Gastrocnemius medialis (tissue), 4 donors: ENCODE results near the gene RASA4B. TPM values are rescaled to one million over a fixed set of nuclear protein-coding genes. Genes with fewer than 3 reads are reported as not detected.
"Not testable (repeated sequence)": the region's sequence is repeated elsewhere in the genome, so short reads cannot be mapped to it uniquely, and the experiment has no call there.

Source experiments
- ATAC-seq, 2 donors: fragments of 150-250 bp; one replicate each; pipeline ENCODE4 v1.9.1; 2016
- DNase-seq, 2 donors: peaks; one replicate each; pipeline ENCODE4 v3.0.0-alpha.2; 2019
- H3K27ac ChIP-seq, 4 donors: fragments of 200-600 bp; sonication (generic); 1 replicate in 1 of 4; 2 replicates in 3 of 4; pipeline ENCODE4 v1.5.1; 2016 to 2018; ENCODE audit warnings: mild to moderate bottlenecking in 2 of 4, moderate library complexity in 1 of 4
- H3K27me3 ChIP-seq, 3 donors: fragments of 200-600 bp; sonication (generic) in 2 of 3; 1 replicate in 1 of 3; 2 replicates in 2 of 3; pipeline versions ENCODE4 v1.5.1 to v1.6.0; 2016 to 2019; ENCODE audit warnings: mild to moderate bottlenecking in 1 of 3, moderate library complexity in 1 of 3
- H3K36me3 ChIP-seq, 2 donors: fragments of 200-600 bp; sonication (generic) in 1 of 2; one replicate each; pipeline ENCODE4 v1.5.1; 2017 to 2018
- H3K4me1 ChIP-seq, 2 donors: fragments of 200-600 bp; sonication (generic) in 1 of 2; one replicate each; pipeline ENCODE4 v1.5.1; 2016 to 2017; ENCODE audit warnings: mild to moderate bottlenecking in 2 of 2
- H3K4me3 ChIP-seq, 4 donors: fragments of 200-600 bp; sonication (generic) in 3 of 4; 1 replicate in 1 of 4; 2 replicates in 3 of 4; pipeline ENCODE4 v1.5.1; 2016 to 2019; ENCODE audit warnings: mild to moderate bottlenecking in 2 of 4
- H3K9me3 ChIP-seq, 3 donors: fragments of 200-600 bp; sonication (generic) in 2 of 3; 1 replicate in 1 of 3; 2 replicates in 2 of 3; pipeline ENCODE4 v1.5.1; 2016 to 2019
- POLR2A ChIP-seq, 2 donors: fragments of 450-650 bp; IDR thresholded peaks; one replicate each; pipeline ENCODE4 v1.6.1; 2017; ENCODE audit warnings: antibody characterized with exemption in 2 of 2, mild to moderate bottlenecking in 2 of 2, moderate library complexity in 2 of 2
- in situ Hi-C, 4 donors: fragments of 200-750 bp; cut with MboI; loops; one replicate each; pipeline versions ENCODE4 v1.15.0 to v1.8.0; 2017; ENCODE audit warnings: low sequenced_read_pairs in 4 of 4
- intact Hi-C: fragments of 100-400 bp; cut with DNase I; formaldehyde crosslinking; loops from one replicate; pipeline ENCODE4 v1.15.1; 2023; ENCODE audit warnings: low total_unique reads
- total RNA-seq, 4 donors: library from RNA; depleted of rRNA; stranded (reverse); fragments of >200 nt; gene quantifications; one replicate each; pipeline versions ENCODE4 v1.1.0 to v1.2.3, GENCODE V29; 2016
- TF ChIP-seq, protein P1 (sequence below), 5 experiments: fragments of 450-650 bp in 3 of 5; fragments of 200-600 bp in 2 of 5; sonication (generic) in 2 of 5; IDR thresholded peaks in 4 of 5; conservative IDR thresholded peaks in 1 of 5; 1 replicate in 4 of 5; 2 replicates in 1 of 5; pipeline ENCODE4 v1.5.1; 2016 to 2019; ENCODE audit warnings: antibody characterized with exemption in 5 of 5, mild to moderate bottlenecking in 3 of 5, moderate library complexity in 3 of 5

The RASA4B gene
- total RNA-seq, 4 donors from 2014 or later, result 38.0 to 127 (median 86.0) TPM

GRCh38 chr7:102481962-102482361 is 35.6 kb downstream of the RASA4B start:
- DNase-seq, H3K36me3 ChIP-seq, H3K9me3 ChIP-seq, H3K27ac ChIP-seq, H3K4me3 ChIP-seq, H3K27me3 ChIP-seq, H3K4me1 ChIP-seq, in situ Hi-C loops, intact Hi-C loops, ATAC-seq: not testable (repeated sequence)

DNA sequence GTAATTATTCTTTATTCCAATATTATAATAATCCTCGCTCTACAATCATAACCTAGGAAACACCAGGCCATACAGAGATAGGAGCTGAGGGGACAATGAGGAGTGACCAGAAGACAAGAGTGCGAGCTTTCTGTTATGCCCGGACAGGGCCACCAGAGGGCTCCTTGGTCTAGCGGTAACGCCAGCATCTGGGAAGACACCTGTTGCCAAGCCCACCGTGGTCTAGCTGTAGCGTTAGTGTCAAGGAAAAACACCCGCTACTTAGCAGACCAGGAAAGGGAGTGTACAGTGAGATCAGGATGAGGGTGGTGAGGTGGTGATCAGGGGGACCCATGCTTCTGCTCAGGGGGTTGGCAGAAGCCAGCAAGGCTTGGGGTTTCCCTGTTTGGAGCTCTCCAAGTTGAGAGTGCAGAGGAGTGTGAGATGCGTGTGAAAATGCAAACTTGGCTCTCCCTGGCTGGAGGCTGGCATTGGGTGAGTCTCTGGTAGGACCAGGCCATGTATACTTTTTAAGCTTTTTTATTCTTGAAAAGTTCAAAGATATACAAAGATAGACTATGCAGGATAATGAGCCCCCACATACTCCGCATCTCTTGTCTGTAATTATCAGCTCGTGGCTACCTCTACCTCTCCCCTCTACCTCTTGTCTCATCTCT is 37.5 kb downstream of the RASA4B start:
- intact Hi-C loops, H3K9me3 ChIP-seq, H3K4me1 ChIP-seq, in situ Hi-C loops, H3K4me3 ChIP-seq, H3K27me3 ChIP-seq, H3K36me3 ChIP-seq: not testable (repeated sequence)
- H3K27ac ChIP-seq, result peak overlapping the region in 3 of 4 donors; percentile 34 to 54 (median 37)
- TF ChIP-seq, protein P1, sequence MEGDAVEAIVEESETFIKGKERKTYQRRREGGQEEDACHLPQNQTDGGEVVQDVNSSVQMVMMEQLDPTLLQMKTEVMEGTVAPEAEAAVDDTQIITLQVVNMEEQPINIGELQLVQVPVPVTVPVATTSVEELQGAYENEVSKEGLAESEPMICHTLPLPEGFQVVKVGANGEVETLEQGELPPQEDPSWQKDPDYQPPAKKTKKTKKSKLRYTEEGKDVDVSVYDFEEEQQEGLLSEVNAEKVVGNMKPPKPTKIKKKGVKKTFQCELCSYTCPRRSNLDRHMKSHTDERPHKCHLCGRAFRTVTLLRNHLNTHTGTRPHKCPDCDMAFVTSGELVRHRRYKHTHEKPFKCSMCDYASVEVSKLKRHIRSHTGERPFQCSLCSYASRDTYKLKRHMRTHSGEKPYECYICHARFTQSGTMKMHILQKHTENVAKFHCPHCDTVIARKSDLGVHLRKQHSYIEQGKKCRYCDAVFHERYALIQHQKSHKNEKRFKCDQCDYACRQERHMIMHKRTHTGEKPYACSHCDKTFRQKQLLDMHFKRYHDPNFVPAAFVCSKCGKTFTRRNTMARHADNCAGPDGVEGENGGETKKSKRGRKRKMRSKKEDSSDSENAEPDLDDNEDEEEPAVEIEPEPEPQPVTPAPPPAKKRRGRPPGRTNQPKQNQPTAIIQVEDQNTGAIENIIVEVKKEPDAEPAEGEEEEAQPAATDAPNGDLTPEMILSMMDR (IDR thresholded peaks at IDR 0.05 in 4 of 5, conservative IDR thresholded peaks at IDR 0.05 in 1 of 5), result peak; percentile 14 to 74 (median 67)
- ATAC-seq (peak in 1 of 2 donors; percentile 23), DNase-seq (peak; percentile 3 to 64)

GRCh38 chr7:102479209-102479584 is 38.4 kb downstream of the RASA4B start:
- H3K36me3 ChIP-seq, H3K27me3 ChIP-seq, DNase-seq, in situ Hi-C loops, intact Hi-C loops, H3K4me1 ChIP-seq, H3K9me3 ChIP-seq, H3K4me3 ChIP-seq: not testable (repeated sequence)
- peak; percentile 9 to 23 for ATAC-seq
- H3K27ac ChIP-seq, result peak overlapping the region in 3 of 4 donors; percentile 50 to 78 (median 71)

DNA sequence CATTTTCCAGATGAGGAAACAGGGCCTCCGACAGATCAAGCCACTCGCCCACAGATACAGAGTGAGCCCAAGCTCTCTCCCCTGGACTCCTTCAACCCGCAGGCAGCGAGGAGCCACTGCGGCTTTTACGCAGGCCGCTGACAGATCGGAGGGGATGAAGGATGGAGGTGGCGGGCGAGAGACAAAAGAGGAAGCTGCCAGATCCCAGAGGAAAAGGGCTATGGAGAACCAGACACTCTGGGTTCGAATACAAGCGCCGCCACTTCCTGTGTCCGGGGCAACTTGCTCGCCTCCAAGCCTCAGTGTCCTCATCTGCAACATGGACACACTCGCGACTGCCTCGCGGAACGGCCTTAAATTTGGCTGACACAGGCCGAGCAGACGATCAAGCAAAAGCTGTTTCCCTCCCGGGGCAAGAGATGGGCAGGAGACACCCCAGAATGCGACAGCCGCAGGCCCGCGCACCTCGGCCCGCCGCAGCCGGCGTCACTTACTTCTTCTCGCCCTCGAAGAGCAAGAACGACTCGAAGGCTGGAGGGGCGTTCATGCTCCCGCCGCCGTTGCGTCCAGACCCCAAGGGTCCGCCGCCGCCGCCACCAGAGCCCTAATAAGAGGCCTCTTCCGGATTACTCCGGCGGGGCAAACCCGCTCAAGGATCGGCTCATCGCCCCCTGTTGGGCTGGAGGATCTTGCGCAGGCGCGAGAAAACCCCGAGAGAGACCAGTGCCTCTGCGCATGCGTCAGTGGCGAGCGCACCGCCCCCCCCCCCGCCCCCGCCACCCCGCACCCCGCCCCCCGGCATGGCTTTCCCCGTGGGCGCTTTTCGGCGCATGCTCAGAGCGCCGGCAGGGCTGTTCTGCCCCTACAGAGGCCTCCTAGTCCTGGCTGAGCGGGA is 39.0 kb downstream of the RASA4B start, which contains the start of gene POLR2J:
POLR2J (minus strand) TSS at position 609 of the 895 bp plus-strand sequence; CDS start at position 547, 62 bp downstream.
- peak; percentile 34 to 41 for TF ChIP-seq POLR2A (IDR thresholded peaks at IDR 0.05)
- TF ChIP-seq, protein P1 (IDR thresholded peaks at IDR 0.05 in 4 of 5, conservative IDR thresholded peaks at IDR 0.05 in 1 of 5), result peak in 4 of 5 experiments; percentile 47 to 62 (median 51)
- ATAC-seq, result peak; percentile 76 to 88
- Histone ChIP-seq H3K27ac (peak within 1 kb of the TSS; percentile 71 to 78 (median 74)), H3K4me3 (peak within 1 kb of the TSS in 3 of 4 donors; percentile 60 to 69 (median 68))
- in situ Hi-C loops, H3K4me1 ChIP-seq, H3K27me3 ChIP-seq, H3K36me3 ChIP-seq, intact Hi-C loops, H3K9me3 ChIP-seq: not testable (repeated sequence)
- peak; percentile 71 to 78 for DNase-seq

DNA sequence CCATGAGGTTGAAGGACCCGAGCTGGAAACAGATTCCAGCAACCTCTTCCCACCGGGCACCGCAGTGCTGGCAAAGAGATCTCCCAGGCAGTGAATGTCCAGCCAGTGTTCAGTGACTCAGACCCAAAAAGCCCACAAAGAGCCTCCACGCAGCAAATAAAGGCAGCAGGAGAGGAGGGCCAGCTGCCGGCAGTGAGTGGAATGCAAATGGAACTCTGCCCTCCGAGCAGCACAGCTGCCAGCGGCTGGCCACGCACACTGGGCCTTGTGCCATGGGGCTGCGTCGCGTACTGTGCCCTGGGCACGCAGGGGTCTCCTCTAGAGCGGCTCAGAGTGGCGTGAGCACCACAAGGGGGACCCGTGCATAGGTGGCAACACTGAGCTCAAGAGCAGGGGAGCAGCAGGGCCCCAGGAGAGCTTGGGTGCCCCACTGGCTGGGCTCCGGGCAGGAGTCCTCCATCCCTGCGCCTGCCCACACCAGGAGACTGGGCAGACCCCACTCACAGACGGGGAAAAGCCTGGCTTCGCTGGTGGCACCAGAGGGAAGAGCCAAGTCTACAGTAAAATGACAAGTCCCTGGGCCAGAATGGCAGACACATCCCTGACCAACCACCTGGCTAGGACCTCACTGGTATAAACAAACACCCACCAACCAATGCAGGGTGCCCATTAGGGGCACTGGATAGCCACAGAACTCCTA is 42.7 kb downstream of the RASA4B start:
- Histone ChIP-seq H3K4me1 (peaks cover 0 to 11% of the 10 kb centered on the region in 2 donors), H3K36me3 (peaks cover 0 to 20% of the 10 kb centered on the region in 2 donors)
- H3K4me3 ChIP-seq, intact Hi-C loops, ATAC-seq, in situ Hi-C loops, H3K27ac ChIP-seq, H3K9me3 ChIP-seq, H3K27me3 ChIP-seq: not testable (repeated sequence)
- DNase-seq, result peak in 1 of 2 donors; percentile 11

DNA sequence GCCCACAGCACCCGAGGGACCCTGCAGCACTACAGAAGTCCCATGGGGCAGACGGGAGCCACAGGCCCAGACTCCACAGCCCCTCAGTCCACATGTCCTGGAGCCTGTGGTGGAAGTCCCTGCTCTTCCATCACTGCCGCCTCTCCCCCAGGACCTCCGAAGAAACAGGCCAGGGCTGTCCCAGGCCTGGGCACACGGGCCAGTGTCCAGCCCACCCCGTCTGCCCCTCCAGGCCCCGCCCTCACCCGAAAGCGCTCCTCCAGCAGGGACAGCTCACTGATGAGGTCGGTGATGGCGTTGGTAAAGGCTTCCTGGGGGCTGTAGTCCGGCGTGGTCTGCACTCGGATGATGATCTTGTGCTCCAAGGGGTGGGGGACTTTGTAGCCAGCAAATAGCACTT is 43.5 kb downstream of the RASA4B start:
- intact Hi-C loops, H3K27ac ChIP-seq, H3K27me3 ChIP-seq, H3K4me3 ChIP-seq, ATAC-seq, H3K9me3 ChIP-seq, in situ Hi-C loops: not testable (repeated sequence)
- Histone ChIP-seq H3K36me3 (peaks cover 0 to 20% of the 10 kb centered on the region in 2 donors), H3K4me1 (peaks cover 0 to 11% of the 10 kb centered on the region in 2 donors)
- peak; percentile 1 to 10 for DNase-seq
